Parathyroid adenoma (tissue), 2 donors: ENCODE measurements around the gene SMIM24.

Experiments used
- H2AFZ ChIP-seq: fragments of 300-600 bp; sonication (generic); one replicate; pipeline ENCODE4 v1.7.0; 2017; ENCODE audit warnings: antibody characterized with exemption, mild to moderate bottlenecking
- H3K27ac ChIP-seq: fragments of 300-600 bp; sonication (generic); one replicate; pipeline ENCODE4 v1.7.0; 2017
- H3K27me3 ChIP-seq: fragments of 300-600 bp; sonication (generic); one replicate; pipeline ENCODE4 v1.7.0; 2017; ENCODE audit warnings: low read length; ENCODE audit not compliant: control insufficient read depth, insufficient read depth
- H3K36me3 ChIP-seq: fragments of 300-600 bp; sonication (generic); one replicate; pipeline ENCODE4 v1.7.0; 2017; ENCODE audit warnings: low read length; ENCODE audit not compliant: control insufficient read depth, insufficient read depth
- H3K4me1 ChIP-seq: fragments of 300-600 bp; sonication (generic); one replicate; pipeline ENCODE4 v1.7.0; 2017; ENCODE audit warnings: control low read depth
- H3K4me2 ChIP-seq: fragments of 300-600 bp; sonication (generic); one replicate; pipeline ENCODE4 v1.7.0; 2017; ENCODE audit warnings: low read length
- H3K4me3 ChIP-seq: fragments of 300-600 bp; sonication (generic); one replicate; pipeline ENCODE4 v1.7.0; 2017; ENCODE audit warnings: low read depth, low read length
- H3K79me2 ChIP-seq: fragments of 300-600 bp; sonication (generic); one replicate; pipeline ENCODE4 v1.7.0; 2017; ENCODE audit warnings: control low read depth
- H3K9ac ChIP-seq: fragments of 300-600 bp; sonication (generic); one replicate; pipeline ENCODE4 v1.7.0; 2017; ENCODE audit warnings: mild to moderate bottlenecking
- H3K9me3 ChIP-seq: fragments of 300-600 bp; sonication (generic); one replicate; pipeline ENCODE4 v1.7.0; 2017; ENCODE audit warnings: low read length; ENCODE audit not compliant: control insufficient read depth
- TF ChIP-seq, protein P1 (sequence below): fragments of 300-600 bp; sonication (generic); IDR thresholded peaks from one replicate; pipeline ENCODE4 v1.7.0; 2017; ENCODE audit warnings: antibody characterized with exemption, mild to moderate bottlenecking
- donor health status: primary hyperparathyroidism.

The SMIM24 gene

GRCh38 chr19:3465552-3465951 is 14.8 kb downstream of the SMIM24 start:
- no peaks in the 10 kb centered on the region for H3K27me3 ChIP-seq
- no peak overlapping the region for H3K9ac ChIP-seq
- no peak overlapping the region for H3K27ac ChIP-seq
- H3K4me2 ChIP-seq, result no peak overlapping the region
- no peaks in the 10 kb centered on the region for H3K4me1 ChIP-seq
- no peaks in the 10 kb centered on the region for H3K79me2 ChIP-seq
- no peak overlapping the region for H3K4me3 ChIP-seq
- H3K9me3 ChIP-seq, result no peaks in the 10 kb centered on the region
- H2AFZ ChIP-seq, result no peak overlapping the region
- H3K36me3 ChIP-seq, result no peaks in the 10 kb centered on the region
- TF ChIP-seq, protein P1, sequence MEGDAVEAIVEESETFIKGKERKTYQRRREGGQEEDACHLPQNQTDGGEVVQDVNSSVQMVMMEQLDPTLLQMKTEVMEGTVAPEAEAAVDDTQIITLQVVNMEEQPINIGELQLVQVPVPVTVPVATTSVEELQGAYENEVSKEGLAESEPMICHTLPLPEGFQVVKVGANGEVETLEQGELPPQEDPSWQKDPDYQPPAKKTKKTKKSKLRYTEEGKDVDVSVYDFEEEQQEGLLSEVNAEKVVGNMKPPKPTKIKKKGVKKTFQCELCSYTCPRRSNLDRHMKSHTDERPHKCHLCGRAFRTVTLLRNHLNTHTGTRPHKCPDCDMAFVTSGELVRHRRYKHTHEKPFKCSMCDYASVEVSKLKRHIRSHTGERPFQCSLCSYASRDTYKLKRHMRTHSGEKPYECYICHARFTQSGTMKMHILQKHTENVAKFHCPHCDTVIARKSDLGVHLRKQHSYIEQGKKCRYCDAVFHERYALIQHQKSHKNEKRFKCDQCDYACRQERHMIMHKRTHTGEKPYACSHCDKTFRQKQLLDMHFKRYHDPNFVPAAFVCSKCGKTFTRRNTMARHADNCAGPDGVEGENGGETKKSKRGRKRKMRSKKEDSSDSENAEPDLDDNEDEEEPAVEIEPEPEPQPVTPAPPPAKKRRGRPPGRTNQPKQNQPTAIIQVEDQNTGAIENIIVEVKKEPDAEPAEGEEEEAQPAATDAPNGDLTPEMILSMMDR, result no peak

DNA sequence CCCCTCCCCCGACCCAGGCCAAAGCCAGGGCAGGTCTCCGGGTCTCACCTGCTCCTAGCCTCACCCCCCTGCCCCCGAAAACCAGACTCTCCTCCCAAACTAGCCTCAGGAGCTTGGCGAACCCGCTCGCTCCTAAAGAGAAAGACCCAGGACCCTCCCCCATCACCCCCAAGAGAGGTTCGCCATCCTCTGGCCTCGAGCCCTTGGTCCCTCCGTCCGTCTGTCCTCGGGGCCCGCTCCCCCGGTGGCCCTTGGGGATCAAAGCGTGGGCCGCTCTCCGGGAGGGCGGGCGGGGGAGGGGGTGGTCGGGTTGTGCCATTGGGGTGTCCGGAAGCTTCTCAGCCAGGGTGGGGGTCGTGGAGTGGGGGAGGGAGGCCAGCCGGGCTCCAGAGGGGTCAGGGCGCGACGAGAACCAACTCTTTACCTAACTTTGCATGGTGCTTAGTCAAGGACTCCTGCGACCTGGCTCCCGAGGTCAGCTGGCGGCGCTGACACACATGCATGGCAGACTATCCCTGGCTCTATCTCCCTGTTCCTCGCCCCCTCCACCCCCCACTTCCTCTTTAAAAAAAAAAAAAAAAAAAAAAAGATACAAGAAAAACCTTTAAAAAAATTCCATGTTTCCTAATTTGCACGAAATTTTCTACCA is 15.6 kb downstream of the SMIM24 start:
- H3K9me3 ChIP-seq, result no peaks in the 10 kb centered on the region
- peaks cover under 1% of the 10 kb centered on the region for H3K4me1 ChIP-seq
- H3K4me2 ChIP-seq, result no peak overlapping the region
- H3K27ac ChIP-seq, result no peak overlapping the region
- H3K36me3 ChIP-seq, result no peaks in the 10 kb centered on the region
- TF ChIP-seq, protein P1, result no peak
- H3K4me3 ChIP-seq, result no peak overlapping the region
- H3K9ac ChIP-seq, result no peak overlapping the region
- H2AFZ ChIP-seq, result no peak overlapping the region
- no peaks in the 10 kb centered on the region for H3K79me2 ChIP-seq
- no peaks in the 10 kb centered on the region for H3K27me3 ChIP-seq

DNA sequence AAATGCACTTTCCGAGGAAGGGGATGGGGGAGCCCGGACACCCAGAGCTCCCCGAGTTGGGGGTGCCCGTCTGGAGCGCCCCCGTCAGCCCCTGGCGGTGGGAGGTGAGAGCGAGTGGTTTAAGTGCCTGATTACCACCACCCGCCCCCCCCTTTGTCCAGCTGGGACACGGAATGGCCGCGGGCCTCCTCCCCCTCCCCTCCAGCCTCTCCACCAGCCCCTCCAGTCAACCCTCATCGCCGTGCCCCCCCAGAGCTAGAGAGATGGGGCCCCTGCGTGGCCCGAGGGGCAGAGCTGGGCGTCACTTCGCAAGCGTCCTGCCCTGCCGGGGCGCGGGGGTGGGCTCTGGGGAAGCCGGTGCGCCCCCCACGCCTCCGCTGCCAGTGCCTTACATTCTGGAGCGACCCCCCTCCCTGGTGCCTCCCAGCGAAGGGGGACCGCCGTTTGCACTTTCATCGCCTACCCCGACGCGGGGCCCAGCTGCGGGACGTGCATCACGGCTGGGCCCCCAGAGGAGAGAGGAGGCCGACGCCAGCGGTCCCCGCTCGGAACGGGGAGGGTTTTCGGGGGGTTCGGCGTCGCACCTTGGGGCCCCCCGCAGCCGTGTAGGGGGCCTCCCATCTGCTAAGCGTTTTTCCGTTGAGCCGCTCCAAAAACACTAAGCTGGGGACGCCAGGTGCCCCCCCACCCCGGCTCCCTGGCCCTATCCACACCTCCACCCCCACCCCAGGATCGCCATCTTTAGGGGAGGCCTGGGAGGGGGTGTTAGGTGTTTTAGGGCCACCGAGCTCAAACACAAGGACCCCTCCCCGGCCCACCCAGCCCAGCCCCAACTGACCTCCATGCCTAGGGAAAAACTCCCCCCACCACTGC is 16.4 kb downstream of the SMIM24 start:
- TF ChIP-seq, protein P1, result no peak
- peaks cover 7% of the 10 kb centered on the region for H3K4me1 ChIP-seq

DNA sequence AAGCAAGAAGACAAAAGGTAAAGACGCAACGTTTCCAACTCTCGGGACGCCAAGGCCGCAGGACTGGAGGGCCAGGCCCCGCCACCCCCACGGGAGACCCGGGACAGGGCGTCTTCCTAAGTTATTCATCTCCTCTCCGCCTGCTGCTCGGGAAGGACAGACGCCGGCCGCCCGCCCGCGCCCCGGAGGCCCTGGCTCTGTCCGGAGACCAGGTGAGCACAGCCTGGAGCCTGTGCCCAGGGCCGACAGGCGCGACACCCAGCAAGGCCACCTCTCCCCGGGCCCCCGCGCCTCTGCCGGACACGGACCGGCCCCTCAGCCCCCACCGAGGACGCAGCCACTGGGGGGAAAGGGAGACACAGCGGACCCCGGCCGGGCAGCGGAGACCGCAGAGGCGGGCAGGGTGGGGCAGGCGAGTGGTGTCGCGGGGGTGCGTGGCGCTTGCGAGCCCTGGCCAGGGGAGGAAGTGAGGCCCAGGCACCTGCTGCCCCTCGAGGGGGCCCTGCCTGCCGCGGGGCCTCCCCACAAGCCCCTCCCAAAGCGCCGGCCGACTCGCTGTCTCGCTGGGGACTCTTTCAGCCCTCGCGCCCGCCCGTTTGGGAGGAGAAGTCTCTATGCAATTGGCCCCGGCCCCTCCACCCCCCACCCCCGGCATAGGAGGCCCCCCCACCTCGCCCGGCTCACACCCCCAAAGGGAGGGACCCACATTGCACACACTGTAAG is 17.2 kb downstream of the SMIM24 start:
- H3K4me1 ChIP-seq, result peaks cover 8% of the 10 kb centered on the region
- H3K79me2 ChIP-seq, result no peaks in the 10 kb centered on the region
- H3K4me2 ChIP-seq, result no peak overlapping the region
- TF ChIP-seq, protein P1, result no peak
- H3K9ac ChIP-seq, result no peak overlapping the region
- H3K27ac ChIP-seq, result no peak overlapping the region
- no peaks in the 10 kb centered on the region for H3K9me3 ChIP-seq
- H2AFZ ChIP-seq, result no peak overlapping the region
- H3K36me3 ChIP-seq, result no peaks in the 10 kb centered on the region
- H3K27me3 ChIP-seq, result no peaks in the 10 kb centered on the region
- no peak overlapping the region for H3K4me3 ChIP-seq

More for the DNA sequence above, 16.4 kb downstream of the SMIM24 start:
- H3K27ac ChIP-seq, result no peak overlapping the region
- no peaks in the 10 kb centered on the region for H3K9me3 ChIP-seq
- H3K27me3 ChIP-seq, result no peaks in the 10 kb centered on the region
- no peaks in the 10 kb centered on the region for H3K36me3 ChIP-seq
- H3K9ac ChIP-seq, result no peak overlapping the region
- no peaks in the 10 kb centered on the region for H3K79me2 ChIP-seq
- H3K4me2 ChIP-seq, result no peak overlapping the region
- no peak overlapping the region for H2AFZ ChIP-seq
- H3K4me3 ChIP-seq, result no peak overlapping the region
